Endothelial cell of umbilical vein (primary cell): ENCODE results near the gene KIF6. TPM values are rescaled to one million over a fixed set of nuclear protein-coding genes. Genes with fewer than 3 reads are reported as not detected.

Experiments used
- BruUV-seq: library from RNA; stranded (reverse); fragments of 400-500 nt; replicated peaks from 2 replicates; lab custom pipeline; 2021; lab: Mats Ljungman, UMichigan
- CTCF ChIA-PET: fragments of 300-600, 350-600 bp; sonication (Branson Sonifier 250); formaldehyde crosslinking; loops from one replicate; lab custom pipeline; 2021; ENCODE audit warnings: antibody characterized with exemption, inconsistent platforms; lab: Charles Lee
- POLR2A ChIA-PET: fragments of 300-600, 350-600 bp; sonication (Branson Sonifier 250); formaldehyde crosslinking; loops from one replicate; lab custom pipeline; 2021; ENCODE audit warnings: antibody characterized with exemption, inconsistent platforms; lab: Charles Lee
- DNase-seq: peaks from one replicate; pipeline ENCODE4 v3.0.0-alpha.2; 2011; ENCODE audit warnings: low read depth, low spot score
- FAIRE-seq: peaks from 2 replicates; lab custom pipeline; 2011; peaks lifted over from hg19 to GRCh38; lab: Jason Lieb, UNC
- H2AFZ ChIP-seq: 2 replicates; pipeline ENCODE4 v1.6.0; 2012; ENCODE audit warnings: low read depth, low read length, control low read depth, inconsistent platforms
- H3K27ac ChIP-seq: 2 replicates; pipeline ENCODE4 v1.5.1; 2011; ENCODE audit warnings: low read depth, mild to moderate bottlenecking, control low read depth, low read length, moderate library complexity; ENCODE audit not compliant: insufficient read depth
- H3K27me3 ChIP-seq, 2 experiments: 2 replicates each; pipeline versions ENCODE4 v1.6.0 to v1.6.1; 2011; ENCODE audit warnings: low read length in 2 of 2, mixed read lengths in 1 of 2; ENCODE audit not compliant: control insufficient read depth in 2 of 2, insufficient read depth in 2 of 2
- H3K36me3 ChIP-seq, 2 experiments: 2 replicates in 1 of 2; 3 replicates in 1 of 2; pipeline ENCODE4 v1.5.1; 2011; ENCODE audit warnings: low read length in 2 of 2, mild to moderate bottlenecking in 1 of 2, moderate library complexity in 1 of 2; ENCODE audit not compliant: control insufficient read depth in 2 of 2, insufficient read depth in 2 of 2; ENCODE audit errors: extremely low read depth in 1 of 2
- H3K4me1 ChIP-seq: 3 replicates; pipeline ENCODE4 v1.5.1; 2011; ENCODE audit warnings: mild to moderate bottlenecking, low read length; ENCODE audit not compliant: control insufficient read depth, insufficient read depth; ENCODE audit errors: extremely low read depth
- H3K4me2 ChIP-seq: 2 replicates; pipeline ENCODE4 v1.6.1; 2011; ENCODE audit warnings: low read length, control low read depth, mixed read lengths; ENCODE audit not compliant: insufficient read depth
- H3K4me3 ChIP-seq, 3 experiments: fragments of 200-600 bp in 1 of 3; sonication (generic), shearing (Covaris generic) in 1 of 3; replicated peaks in 1 of 3; 2 replicates each; pipeline ENCODE4 v1.5.1; 2011 to 2016; ENCODE audit warnings: control low read depth in 3 of 3, low read length in 3 of 3, mild to moderate bottlenecking in 2 of 3, inconsistent platforms in 1 of 3, low read depth in 1 of 3, moderate library complexity in 1 of 3; ENCODE audit not compliant: insufficient read depth in 1 of 3
- H3K79me2 ChIP-seq: 2 replicates; pipeline ENCODE4 v1.6.0; 2012; ENCODE audit warnings: low read length, inconsistent platforms; ENCODE audit not compliant: control insufficient read depth, insufficient read depth
- H3K9ac ChIP-seq: replicated peaks from 2 replicates; pipeline ENCODE3; 2011; ENCODE audit warnings: low read length, control low read depth; ENCODE audit not compliant: insufficient read depth; ENCODE audit errors: extremely low read depth
- H3K9me1 ChIP-seq: replicated peaks from 3 replicates; pipeline ENCODE4 v1.6.0; 2011; ENCODE audit warnings: mild to moderate bottlenecking, low read length; ENCODE audit not compliant: control insufficient read depth, insufficient read depth; ENCODE audit errors: extremely low read depth
- H3K9me3 ChIP-seq: replicated peaks from 2 replicates; pipeline ENCODE4 v1.5.1; 2012; ENCODE audit warnings: low read length, inconsistent platforms; ENCODE audit not compliant: control insufficient read depth, insufficient read depth
- H4K20me1 ChIP-seq: replicated peaks from 2 replicates; pipeline ENCODE3; 2011; ENCODE audit warnings: mild to moderate bottlenecking, low read length; ENCODE audit not compliant: control insufficient read depth, insufficient read depth; ENCODE audit errors: extremely low read depth
- EZH2 ChIP-seq: IDR thresholded peaks from 2 replicates; pipeline ENCODE4 v1.6.1; 2012; ENCODE audit warnings: borderline replicate concordance, low read depth, mild to moderate bottlenecking, moderate library complexity, low read length, inconsistent platforms; ENCODE audit not compliant: severe bottlenecking
- FOS ChIP-seq: IDR thresholded peaks from 2 replicates; pipeline ENCODE4 v1.6.1; 2011; ENCODE audit warnings: mild to moderate bottlenecking, low read length, moderate library complexity, borderline replicate concordance; ENCODE audit not compliant: insufficient read depth
- GATA2 ChIP-seq: IDR thresholded peaks from 2 replicates; pipeline ENCODE4 v1.7.0; 2011; ENCODE audit warnings: low read depth, mild to moderate bottlenecking, moderate library complexity, mixed read lengths, low read length; ENCODE audit not compliant: insufficient read length, insufficient read depth
- JUN ChIP-seq: IDR thresholded peaks from 2 replicates; pipeline ENCODE4 v1.6.1; 2011; ENCODE audit warnings: borderline replicate concordance, low read depth; ENCODE audit not compliant: insufficient read length, insufficient read depth
- MYC ChIP-seq: IDR thresholded peaks from one replicate; pipeline ENCODE4 v1.6.1; 2011; ENCODE audit warnings: mild to moderate bottlenecking, low read depth, low read length
- POLR2A ChIP-seq: IDR thresholded peaks from 2 replicates; pipeline ENCODE4 v1.6.1; 2012; ENCODE audit warnings: low read depth, mild to moderate bottlenecking, control low read depth, low read length
- POLR2AphosphoS5 ChIP-seq: IDR thresholded peaks from 2 replicates; pipeline ENCODE4 v1.6.1; 2012; ENCODE audit warnings: low read depth, mild to moderate bottlenecking, control low read depth, low read length, moderate library complexity; ENCODE audit not compliant: insufficient read depth
- dilution Hi-C: fragments of 300-500 bp; cut with MboI; formaldehyde crosslinking; loops from one replicate; pipeline ENCODE4 v1.15.0; 2019; ENCODE audit warnings: low sequenced_read_pairs; ENCODE audit not compliant: extremely low pct_ligation_motif_present
- intact Hi-C: fragments of 100-400 bp; cut with micrococcal nuclease; formaldehyde crosslinking; loops from one replicate; pipeline ENCODE4 v1.10.0; 2022
- polyA plus RNA-seq, 4 experiments: library from polyadenylated mRNA; depleted of rRNA in 3 of 4; stranded (reverse) in 3 of 4; unstranded in 1 of 4; fragments of >200 nt; gene quantifications; 2 replicates each; pipeline versions ENCODE4 v1.2.1 to v1.2.3, GENCODE V29; 2011 to 2012; ENCODE audit warnings: missing spikeins in 1 of 4
- total RNA-seq: library from RNA; stranded (reverse); gene quantifications from 2 replicates; pipeline ENCODE4 v1.2.3, GENCODE V29; 2021
- TF ChIP-seq, protein P1 (sequence below), 2 donors: IDR thresholded peaks; 1 replicate in 1 of 2; 2 replicates in 1 of 2; pipeline ENCODE4 v1.5.1; 2011; ENCODE audit warnings: low read length in 2 of 2, mild to moderate bottlenecking in 2 of 2, moderate library complexity in 2 of 2, control low read depth in 1 of 2, inconsistent platforms in 1 of 2, low read depth in 1 of 2; ENCODE audit not compliant: insufficient read depth in 1 of 2; ENCODE audit errors: extremely low read depth in 1 of 2
- TF ChIP-seq, protein P2 (sequence below): IDR thresholded peaks from 2 replicates; pipeline ENCODE4 v1.6.1; 2011; ENCODE audit not compliant: insufficient read depth, insufficient read length

KIF6 gene
- total and polyA plus RNA-seq, 2 donors (not counting 3 experiments of a cell fraction or from before 2014, with no cell fraction given), result not detected

DNA sequence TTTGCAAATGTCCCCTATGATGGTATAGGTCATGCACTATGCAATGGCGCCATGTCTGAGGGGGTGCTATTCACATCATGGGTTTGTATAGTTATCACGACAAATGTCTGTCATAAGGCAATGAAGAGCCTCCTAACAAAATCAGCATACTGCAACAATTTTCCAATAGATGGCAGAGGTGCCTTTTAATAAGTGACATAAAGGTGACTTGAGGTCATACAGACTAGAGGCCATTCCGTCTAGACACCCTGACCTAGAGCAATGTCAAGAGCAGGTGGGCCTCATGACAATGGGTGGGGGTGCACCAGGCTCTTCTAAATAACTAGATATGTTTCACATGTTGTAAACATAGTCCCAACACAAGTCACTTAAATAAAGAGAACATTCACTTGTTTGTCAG, 107.7 kb downstream of the KIF6 start:
- no peaks in the 10 kb centered on the region for H3K27me3 ChIP-seq
- H3K9me3 ChIP-seq, result no peaks in the 10 kb centered on the region
- BruUV-seq, result no TSS peak
- FAIRE-seq, result no peak
- intact Hi-C loops, result no loop called here
- no peak overlapping the region for H3K9ac ChIP-seq
- POLR2A ChIA-PET, result no interaction called here
- no peak overlapping the region for H3K4me3 ChIP-seq
- H4K20me1 ChIP-seq, result no peaks in the 10 kb centered on the region
- no peak for DNase-seq
- H3K9me1 ChIP-seq, result no peaks in the 10 kb centered on the region
- CTCF ChIA-PET, result no interaction called here
- no peaks in the 10 kb centered on the region for H3K4me1 ChIP-seq
- H3K27ac ChIP-seq, result no peak overlapping the region
- TF ChIP-seq, protein P1, sequence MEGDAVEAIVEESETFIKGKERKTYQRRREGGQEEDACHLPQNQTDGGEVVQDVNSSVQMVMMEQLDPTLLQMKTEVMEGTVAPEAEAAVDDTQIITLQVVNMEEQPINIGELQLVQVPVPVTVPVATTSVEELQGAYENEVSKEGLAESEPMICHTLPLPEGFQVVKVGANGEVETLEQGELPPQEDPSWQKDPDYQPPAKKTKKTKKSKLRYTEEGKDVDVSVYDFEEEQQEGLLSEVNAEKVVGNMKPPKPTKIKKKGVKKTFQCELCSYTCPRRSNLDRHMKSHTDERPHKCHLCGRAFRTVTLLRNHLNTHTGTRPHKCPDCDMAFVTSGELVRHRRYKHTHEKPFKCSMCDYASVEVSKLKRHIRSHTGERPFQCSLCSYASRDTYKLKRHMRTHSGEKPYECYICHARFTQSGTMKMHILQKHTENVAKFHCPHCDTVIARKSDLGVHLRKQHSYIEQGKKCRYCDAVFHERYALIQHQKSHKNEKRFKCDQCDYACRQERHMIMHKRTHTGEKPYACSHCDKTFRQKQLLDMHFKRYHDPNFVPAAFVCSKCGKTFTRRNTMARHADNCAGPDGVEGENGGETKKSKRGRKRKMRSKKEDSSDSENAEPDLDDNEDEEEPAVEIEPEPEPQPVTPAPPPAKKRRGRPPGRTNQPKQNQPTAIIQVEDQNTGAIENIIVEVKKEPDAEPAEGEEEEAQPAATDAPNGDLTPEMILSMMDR (IDR thresholded peaks at IDR 0.05; ENCODE audit: extremely low read depth in 1 of 2, insufficient read depth in 1 of 2, low read depth in 1 of 2, low read length in 2 of 2), result no peak
- no peaks in the 10 kb centered on the region for H3K79me2 ChIP-seq
- no peak overlapping the region for H2AFZ ChIP-seq
- H3K36me3 ChIP-seq, result no peaks in the 10 kb centered on the region
- dilution Hi-C loops, result no loop called here
- no peak overlapping the region for H3K4me2 ChIP-seq

DNA sequence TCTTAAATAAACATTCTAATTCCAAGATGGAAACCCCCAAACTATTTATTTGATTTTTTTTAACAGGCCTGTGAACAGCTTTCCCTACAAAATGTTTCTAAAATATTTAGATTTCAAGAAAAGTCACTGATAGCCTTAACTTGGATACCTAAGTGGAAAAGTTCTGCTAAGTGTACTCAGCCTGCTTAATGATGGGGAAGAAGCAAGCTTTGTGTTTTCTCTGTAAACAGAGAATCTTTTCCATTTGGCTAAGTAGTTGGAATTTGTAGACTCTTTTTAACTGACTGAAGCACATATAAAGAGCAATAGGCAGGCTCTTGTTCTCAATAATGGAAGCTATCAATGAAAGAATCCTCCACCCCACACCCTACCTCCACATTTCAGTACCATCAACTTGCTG, 108.2 kb downstream of the KIF6 start:
- H3K9me1 ChIP-seq, result no peaks in the 10 kb centered on the region
- intact Hi-C loops (no loop called here), dilution Hi-C loops (no loop called here)
- BruUV-seq, result no TSS peak
- no peaks in the 10 kb centered on the region for H4K20me1 ChIP-seq
- TF ChIP-seq, protein P1 (IDR thresholded peaks at IDR 0.05; ENCODE audit: extremely low read depth in 1 of 2, insufficient read depth in 1 of 2, low read depth in 1 of 2, low read length in 2 of 2), result no peak
- TF ChIP-seq MYC (no peak), POLR2A (no peak), JUN (no peak), POLR2AphosphoS5 (no peak), GATA2 (no peak), FOS (no peak), EZH2 (no peak)
- TF ChIP-seq, protein P2, sequence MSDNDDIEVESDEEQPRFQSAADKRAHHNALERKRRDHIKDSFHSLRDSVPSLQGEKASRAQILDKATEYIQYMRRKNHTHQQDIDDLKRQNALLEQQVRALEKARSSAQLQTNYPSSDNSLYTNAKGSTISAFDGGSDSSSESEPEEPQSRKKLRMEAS, result no peak
- FAIRE-seq, result no peak
- DNase-seq, result no peak
- no peak overlapping the region for H3K27ac ChIP-seq
- H3K79me2 ChIP-seq, result no peaks in the 10 kb centered on the region
- H3K9ac ChIP-seq, result no peak overlapping the region
- ChIA-PET POLR2A (no interaction called here), CTCF (no interaction called here)
- no peaks in the 10 kb centered on the region for H3K27me3 ChIP-seq
- no peaks in the 10 kb centered on the region for H3K9me3 ChIP-seq
- H3K4me2 ChIP-seq, result no peak overlapping the region
- H3K4me1 ChIP-seq, result no peaks in the 10 kb centered on the region
- no peak overlapping the region for H3K4me3 ChIP-seq
- H3K36me3 ChIP-seq, result no peaks in the 10 kb centered on the region
- no peak overlapping the region for H2AFZ ChIP-seq
